Measurements from ENCODE around the gene PTPRD. TPM values are rescaled to one million over a fixed set of nuclear protein-coding genes. Genes with fewer than 3 reads are reported as not detected.

Gene PTPRD
- total and polyA plus RNA-seq, 2 of the 4 experiments (the other 2 are of a cell fraction) = 0.07 to 0.18 TPM

DNA sequence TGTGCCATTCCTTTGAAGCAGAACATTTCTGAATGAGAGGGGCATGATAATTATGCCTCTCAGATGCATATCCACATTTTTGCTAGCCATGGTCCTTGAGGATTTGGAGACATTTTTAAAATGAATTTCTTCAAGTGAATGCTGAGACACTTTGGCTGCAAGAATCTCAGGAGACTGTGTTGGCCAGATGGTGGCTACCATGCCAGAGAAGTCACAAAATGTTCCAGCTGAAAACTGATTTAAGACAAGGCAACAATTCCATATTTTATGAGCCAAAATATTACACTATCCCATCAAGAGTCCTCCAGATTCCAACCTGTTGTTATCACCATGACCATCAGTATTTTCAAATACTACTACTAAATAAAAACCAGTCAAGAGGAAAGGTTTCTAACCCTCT is 1953.7 kb downstream of the PTPRD start:
- ChIA-PET POLR2A (ENCODE audit: unreplicated experiment) (no interaction called here), CTCF (no interaction called here)
- no peak overlapping the region for H3K14ac ChIP-seq (replicated peaks; ENCODE audit: low read depth, low read length)
- no peak overlapping the region for H2BK20ac ChIP-seq (ENCODE audit: low read depth, low read length)
- TF ChIP-seq FOS (IDR thresholded peaks at IDR 0.05; ENCODE audit: low read depth, low read length) (no peak), MXI1 (IDR thresholded peaks at IDR 0.05; ENCODE audit: borderline replicate concordance, low read depth, low read length) (no peak), NFE2L2 (IDR thresholded peaks at IDR 0.05; ENCODE audit: low read depth, low read length) (no peak), BHLHE40 (IDR thresholded peaks at IDR 0.05; ENCODE audit: low read depth, low read length) (no peak), RFX5 (IDR thresholded peaks at IDR 0.05; ENCODE audit: low read depth, low read length) (no peak), MAFK (IDR thresholded peaks at IDR 0.05; ENCODE audit: low read depth, low read length) (no peak), CHD1 (IDR thresholded peaks at IDR 0.05; ENCODE audit: low read depth, low read length) (no peak), POLR2A (IDR thresholded peaks at IDR 0.05; ENCODE audit: low read depth, low read length) (no peak), SMC3 (IDR thresholded peaks at IDR 0.05; ENCODE audit: low read depth, low read length) (no peak), RAD21 (IDR thresholded peaks at IDR 0.05; ENCODE audit: low read length) (no peak), CEBPB (IDR thresholded peaks at IDR 0.05; ENCODE audit: low read depth, low read length) (no peak), MAZ (IDR thresholded peaks at IDR 0.05; ENCODE audit: borderline replicate concordance, low read depth, low read length) (no peak), RCOR1 (IDR thresholded peaks at IDR 0.05; ENCODE audit: insufficient replicate concordance, low read length) (no peak)
- TF ChIP-seq, protein P1, sequence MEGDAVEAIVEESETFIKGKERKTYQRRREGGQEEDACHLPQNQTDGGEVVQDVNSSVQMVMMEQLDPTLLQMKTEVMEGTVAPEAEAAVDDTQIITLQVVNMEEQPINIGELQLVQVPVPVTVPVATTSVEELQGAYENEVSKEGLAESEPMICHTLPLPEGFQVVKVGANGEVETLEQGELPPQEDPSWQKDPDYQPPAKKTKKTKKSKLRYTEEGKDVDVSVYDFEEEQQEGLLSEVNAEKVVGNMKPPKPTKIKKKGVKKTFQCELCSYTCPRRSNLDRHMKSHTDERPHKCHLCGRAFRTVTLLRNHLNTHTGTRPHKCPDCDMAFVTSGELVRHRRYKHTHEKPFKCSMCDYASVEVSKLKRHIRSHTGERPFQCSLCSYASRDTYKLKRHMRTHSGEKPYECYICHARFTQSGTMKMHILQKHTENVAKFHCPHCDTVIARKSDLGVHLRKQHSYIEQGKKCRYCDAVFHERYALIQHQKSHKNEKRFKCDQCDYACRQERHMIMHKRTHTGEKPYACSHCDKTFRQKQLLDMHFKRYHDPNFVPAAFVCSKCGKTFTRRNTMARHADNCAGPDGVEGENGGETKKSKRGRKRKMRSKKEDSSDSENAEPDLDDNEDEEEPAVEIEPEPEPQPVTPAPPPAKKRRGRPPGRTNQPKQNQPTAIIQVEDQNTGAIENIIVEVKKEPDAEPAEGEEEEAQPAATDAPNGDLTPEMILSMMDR (conservative IDR thresholded peaks at IDR 0.05; ENCODE audit: low read depth, low read length) = no peak
- TF ChIP-seq, protein P2, sequence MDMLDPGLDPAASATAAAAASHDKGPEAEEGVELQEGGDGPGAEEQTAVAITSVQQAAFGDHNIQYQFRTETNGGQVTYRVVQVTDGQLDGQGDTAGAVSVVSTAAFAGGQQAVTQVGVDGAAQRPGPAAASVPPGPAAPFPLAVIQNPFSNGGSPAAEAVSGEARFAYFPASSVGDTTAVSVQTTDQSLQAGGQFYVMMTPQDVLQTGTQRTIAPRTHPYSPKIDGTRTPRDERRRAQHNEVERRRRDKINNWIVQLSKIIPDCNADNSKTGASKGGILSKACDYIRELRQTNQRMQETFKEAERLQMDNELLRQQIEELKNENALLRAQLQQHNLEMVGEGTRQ (IDR thresholded peaks at IDR 0.05; ENCODE audit: low read depth, low read length) = no peak
- TF ChIP-seq, protein P3, sequence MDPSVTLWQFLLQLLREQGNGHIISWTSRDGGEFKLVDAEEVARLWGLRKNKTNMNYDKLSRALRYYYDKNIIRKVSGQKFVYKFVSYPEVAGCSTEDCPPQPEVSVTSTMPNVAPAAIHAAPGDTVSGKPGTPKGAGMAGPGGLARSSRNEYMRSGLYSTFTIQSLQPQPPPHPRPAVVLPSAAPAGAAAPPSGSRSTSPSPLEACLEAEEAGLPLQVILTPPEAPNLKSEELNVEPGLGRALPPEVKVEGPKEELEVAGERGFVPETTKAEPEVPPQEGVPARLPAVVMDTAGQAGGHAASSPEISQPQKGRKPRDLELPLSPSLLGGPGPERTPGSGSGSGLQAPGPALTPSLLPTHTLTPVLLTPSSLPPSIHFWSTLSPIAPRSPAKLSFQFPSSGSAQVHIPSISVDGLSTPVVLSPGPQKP (IDR thresholded peaks at IDR 0.05; ENCODE audit: borderline replicate concordance, low read depth, low read length) = no peak
- BruUV-seq (replicated peaks) = no TSS peak
- H3K79me1 ChIP-seq (ENCODE audit: low read depth in 1 of 2, low read length in 2 of 2) = no peaks in the 10 kb centered on the region
- H2BK120ac ChIP-seq (ENCODE audit: low read depth, low read length) = no peak overlapping the region
- H3K27me3 ChIP-seq (ENCODE audit: control insufficient read depth, insufficient read depth, low read length) = no peaks in the 10 kb centered on the region
- no peaks in the 10 kb centered on the region for H4K20me1 ChIP-seq (ENCODE audit: insufficient read depth, low read length)
- H3K9ac ChIP-seq (ENCODE audit: low read depth, low read length) = no peak overlapping the region
- H3K56ac ChIP-seq (ENCODE audit: extremely low read depth, insufficient read depth, low read length) = no peak overlapping the region
- in situ Hi-C loops (cut with MboI; ENCODE audit: low sequenced_read_pairs) (no loop called here), dilution Hi-C loops (cut with HindIII; ENCODE audit: low sequenced_read_pairs, unreplicated experiment) (no loop called here), intact Hi-C loops (cut with micrococcal nuclease) (no loop called here)
- no peaks in the 10 kb centered on the region for H3K4me1 ChIP-seq (ENCODE audit: control insufficient read depth, insufficient read depth, low read length)
- H3K18ac ChIP-seq (ENCODE audit: low read depth, low read length) = no peak overlapping the region
- H2BK15ac ChIP-seq (ENCODE audit: low read depth, low read length) = no peak overlapping the region
- no peak overlapping the region for H4K91ac ChIP-seq (ENCODE audit: insufficient read depth, low read depth, low read length)
- DNase-seq (no peak), ATAC-seq (ENCODE audit: low read depth) (no peak)
- no peaks in the 10 kb centered on the region; the same call in 1 of the 2 replicates for H3K9me3 ChIP-seq (ENCODE audit: control insufficient read depth, insufficient read depth, low read length)
- H2AFZ ChIP-seq (replicated peaks; ENCODE audit: low read length, poor library complexity) = no peak overlapping the region
- H3K9me1 ChIP-seq (ENCODE audit: insufficient read depth, low read length) = no peaks in the 10 kb centered on the region
- no peak overlapping the region for H2AK9ac ChIP-seq (replicated peaks; ENCODE audit: low read depth, low read length, poor library complexity)
- no peak overlapping the region for H3K23ac ChIP-seq (ENCODE audit: low read depth, low read length)
- H3K36me3 ChIP-seq (ENCODE audit: control insufficient read depth, insufficient read depth, low read length) = no peaks in the 10 kb centered on the region
- no peak overlapping the region for H2BK5ac ChIP-seq (ENCODE audit: low read depth, low read length, poor library complexity, severe bottlenecking)
- H4K8ac ChIP-seq (ENCODE audit: low read depth in 2 of 2, low read length in 2 of 2) = no peak overlapping the region
- no peak overlapping the region for H3K4me2 ChIP-seq (ENCODE audit: low read depth, low read length)
- no peak overlapping the region for H4K5ac ChIP-seq (ENCODE audit: low read depth, low read length)
- no peak overlapping the region for H3K27ac ChIP-seq (ENCODE audit: insufficient read depth, low read length)
- H2AK5ac ChIP-seq (ENCODE audit: low read depth, low read length) = no peak overlapping the region
- no peak overlapping the region for H3K4me3 ChIP-seq (ENCODE audit: insufficient read depth, low read depth, low read length)
- no peak overlapping the region for H3K4ac ChIP-seq (ENCODE audit: low read depth, low read length)
